Ovary (tissue), 9 donors: ENCODE measurements around the gene WASF3. TPM values are rescaled to one million over a fixed set of nuclear protein-coding genes. Genes with fewer than 3 reads are reported as not detected.

ENCODE experiments used
- DNase-seq, 5 donors: peaks; one replicate each; pipeline ENCODE4 v3.0.0-alpha.2; 2019 to 2020
- H3K27ac ChIP-seq, 2 donors: fragments of 200-600 bp; one replicate each; pipeline versions ENCODE4 v1.5.1 to v1.8.0; 2019 to 2022
- H3K27me3 ChIP-seq: fragments of 200-600 bp; one replicate; pipeline ENCODE4 v1.8.0; 2022
- H3K36me3 ChIP-seq: fragments of 200-600 bp; sonication (generic); one replicate; pipeline ENCODE4 v1.5.1; 2019
- H3K4me1 ChIP-seq: one replicate; pipeline ENCODE4 v1.8.1; 2013; ENCODE audit warnings: mild to moderate bottlenecking, moderate library complexity; ENCODE audit not compliant: insufficient read depth
- H3K4me3 ChIP-seq: fragments of 200-600 bp; sonication (generic); one replicate; pipeline ENCODE4 v1.5.1; 2017
- H3K9me3 ChIP-seq, 2 donors: fragments of 200-600 bp in 1 of 2; sonication (generic) in 1 of 2; one replicate each; pipeline versions ENCODE4 v1.5.1 to v1.8.1; 2013 to 2019; ENCODE audit warnings: mild to moderate bottlenecking in 1 of 2, moderate library complexity in 1 of 2
- EP300 ChIP-seq: sonication (generic); formaldehyde crosslinking; IDR thresholded peaks from one replicate; pipeline ENCODE4 v1.6.1; 2017; ENCODE audit warnings: antibody characterized with exemption
- POLR2A ChIP-seq: fragments of 450-650 bp; IDR thresholded peaks from one replicate; pipeline ENCODE4 v1.6.1; 2017; ENCODE audit warnings: antibody characterized with exemption, mild to moderate bottlenecking, moderate library complexity
- WGBS, 3 donors: extraction: QIAGEN DNeasy Blood & Tissue Kit in 1 of 3; methylation state at CpG; one replicate each; pipeline versions ENCODE4 v1.1.5 to v1.1.7; 2013 to 2017; 5-methylcytosine and 5-hydroxymethylcytosine counted together
- intact Hi-C, 4 donors: fragments of 100-400 bp; cut with DNase I; formaldehyde crosslinking; loops; one replicate each; pipeline versions ENCODE4 v1.11.0 to v1.15.1; 2022 to 2023
- polyA plus RNA-seq, 2 donors: library from polyadenylated mRNA; stranded (reverse); fragments of 200-250 nt in 1 of 2; fragments of 350-450 nt in 1 of 2; fragmentation: Illumina TruSeq in 1 of 2; extraction: RNeasy Lipid Tissue Mini Kit (QIAGEN cat#74804) in 1 of 2; gene quantifications; one replicate each; pipeline ENCODE4 v1.2.3, GENCODE V29; 2013 to 2014
- total RNA-seq, 7 donors: library from RNA; depleted of rRNA in 2 of 7; stranded (reverse); fragments of >200 nt in 2 of 7; fragmentation: NEBNext Ultra II Directional in 3 of 7; extraction: Animal tissue kit (Norgen Biotek cat#: 25700) in 3 of 7; gene quantifications; one replicate each; pipeline versions ENCODE4 v1.1.0 to v1.2.4, GENCODE V29; 2016 to 2023
- TF ChIP-seq, protein P1 (sequence below), 3 donors: fragments of 450-650 bp in 2 of 3; fragments of 200-600 bp in 1 of 3; IDR thresholded peaks; one replicate each; pipeline versions ENCODE4 v1.5.1 to v1.8.0; 2016 to 2022; ENCODE audit warnings: antibody characterized with exemption in 3 of 3, mild to moderate bottlenecking in 1 of 3
- donor health status: DM: no; HTN: no; CAD: no; lungs with moderate emphysema.
- donor health status: DM: no; HTN: no; CAD: no.
- donor health status: Bipolar disorder and iron deficiency.
- donor health status: DM: yes; HTN: yes; CAD: no.
- donor health status: DM: no; HTN: no; CAD: no.
- donor health status: DM: yes; HTN: yes; CAD: no.

WASF3 gene
- total and polyA plus RNA-seq, 9 donors: 11.5 to 37.1 (median 33.7) TPM

DNA sequence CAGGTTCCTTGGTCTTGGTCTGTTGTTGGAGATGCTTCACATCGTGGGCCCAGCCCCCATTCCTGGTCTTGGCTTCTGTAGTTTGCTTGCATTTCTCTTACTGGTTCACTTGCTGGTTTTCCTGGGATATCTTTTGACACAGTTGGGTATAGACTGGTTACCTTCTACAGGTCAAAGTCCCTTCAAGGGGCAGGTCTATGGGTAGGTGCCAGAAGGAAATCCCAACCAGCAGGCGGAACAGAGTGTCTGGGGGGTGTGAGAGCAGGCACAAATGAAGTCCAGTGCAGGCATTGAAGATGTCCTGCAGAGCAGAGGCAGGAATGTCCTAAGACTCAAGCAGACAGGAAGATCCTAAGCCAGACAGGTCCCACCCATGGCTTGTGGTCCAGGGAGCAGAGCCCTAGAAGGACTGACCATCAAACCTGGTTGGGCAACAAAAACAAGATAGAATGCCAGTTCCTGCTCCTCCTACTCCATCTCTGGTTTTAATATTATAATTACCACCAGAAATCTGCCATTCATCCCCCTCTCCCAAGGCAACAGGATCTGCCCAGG lies 17.7 kb upstream of the WASF3 start:
- intact Hi-C loops: loop anchor here in 1 of 4 donors (10.0 kb wide), 1 partner anchor 115 kb away; no protein-coding TSS in a partner anchor
- Histone ChIP-seq H3K9me3 (no peaks in the 10 kb centered on the region), H3K27ac (no peak overlapping the region), H3K4me1 (no peaks in the 10 kb centered on the region), H3K36me3 (no peaks in the 10 kb centered on the region), H3K4me3 (no peak overlapping the region), H3K27me3 (no peaks in the 10 kb centered on the region)
- DNase-seq: no peak
- 86 to 88% (median 87%) methylated on average over 2 of the region's 2 CpGs for WGBS, 3 donors
- TF ChIP-seq EP300 (no peak), POLR2A (no peak)
- TF ChIP-seq, protein P1, sequence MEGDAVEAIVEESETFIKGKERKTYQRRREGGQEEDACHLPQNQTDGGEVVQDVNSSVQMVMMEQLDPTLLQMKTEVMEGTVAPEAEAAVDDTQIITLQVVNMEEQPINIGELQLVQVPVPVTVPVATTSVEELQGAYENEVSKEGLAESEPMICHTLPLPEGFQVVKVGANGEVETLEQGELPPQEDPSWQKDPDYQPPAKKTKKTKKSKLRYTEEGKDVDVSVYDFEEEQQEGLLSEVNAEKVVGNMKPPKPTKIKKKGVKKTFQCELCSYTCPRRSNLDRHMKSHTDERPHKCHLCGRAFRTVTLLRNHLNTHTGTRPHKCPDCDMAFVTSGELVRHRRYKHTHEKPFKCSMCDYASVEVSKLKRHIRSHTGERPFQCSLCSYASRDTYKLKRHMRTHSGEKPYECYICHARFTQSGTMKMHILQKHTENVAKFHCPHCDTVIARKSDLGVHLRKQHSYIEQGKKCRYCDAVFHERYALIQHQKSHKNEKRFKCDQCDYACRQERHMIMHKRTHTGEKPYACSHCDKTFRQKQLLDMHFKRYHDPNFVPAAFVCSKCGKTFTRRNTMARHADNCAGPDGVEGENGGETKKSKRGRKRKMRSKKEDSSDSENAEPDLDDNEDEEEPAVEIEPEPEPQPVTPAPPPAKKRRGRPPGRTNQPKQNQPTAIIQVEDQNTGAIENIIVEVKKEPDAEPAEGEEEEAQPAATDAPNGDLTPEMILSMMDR (IDR thresholded peaks at IDR 0.05): no peak

DNA sequence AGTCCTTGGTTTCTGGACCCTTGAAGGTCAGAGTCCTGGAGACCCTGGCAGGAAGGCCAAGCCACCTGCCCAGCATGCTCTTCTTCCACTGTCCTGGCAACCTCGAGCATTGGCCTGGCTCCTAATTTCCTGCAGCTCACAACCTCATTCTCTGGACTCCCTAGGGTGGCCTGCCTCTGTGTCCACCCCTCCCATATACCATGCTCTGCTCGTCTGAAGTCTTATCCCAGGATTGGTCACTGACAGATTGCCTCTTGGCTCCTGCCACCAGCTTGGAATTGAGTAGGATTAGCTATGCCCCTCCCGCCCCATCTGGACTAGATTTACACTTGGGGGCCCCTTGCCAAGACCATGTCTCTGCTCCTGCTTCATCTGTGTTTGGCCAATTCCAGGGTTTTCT lies 17.1 kb upstream of the WASF3 start:
- H3K27ac ChIP-seq: no peak overlapping the region
- TF ChIP-seq EP300 (no peak), POLR2A (no peak)
- TF ChIP-seq, protein P1 (IDR thresholded peaks at IDR 0.05): no peak
- no peaks in the 10 kb centered on the region for H3K27me3 ChIP-seq
- H3K9me3 ChIP-seq: no peaks in the 10 kb centered on the region
- H3K4me3 ChIP-seq: no peak overlapping the region
- intact Hi-C loops: no loop called here
- no peaks in the 10 kb centered on the region for H3K36me3 ChIP-seq
- DNase-seq: no peak
- WGBS, 3 donors: 19 to 31% (median 30%) methylated on average over 3 of the region's 3 CpGs
- no peaks in the 10 kb centered on the region for H3K4me1 ChIP-seq

DNA sequence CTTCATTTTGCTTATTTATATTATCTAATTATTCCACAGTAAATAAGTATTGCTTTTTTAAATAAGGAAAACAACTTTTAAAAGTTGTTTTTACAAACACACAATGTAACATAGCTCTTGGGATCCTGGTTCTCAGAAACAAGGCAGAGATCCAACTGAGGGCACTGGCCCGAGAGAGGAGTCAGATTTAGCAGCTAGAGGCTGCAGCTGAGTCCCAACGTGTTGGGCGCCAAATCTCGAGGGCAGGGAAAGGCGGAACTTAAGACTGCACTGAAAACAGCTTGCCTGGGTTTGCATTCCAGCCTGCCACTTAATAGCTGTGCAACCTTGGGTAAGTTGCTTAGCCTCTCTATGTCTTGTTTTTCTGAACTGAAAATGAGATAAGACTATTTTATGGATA lies 16.4 kb upstream of the WASF3 start:
- WGBS, 3 donors: 15 to 51% (median 28%) methylated on average over 5 of the region's 5 CpGs
- H3K4me3 ChIP-seq: no peak overlapping the region
- H3K27me3 ChIP-seq: no peaks in the 10 kb centered on the region
- H3K4me1 ChIP-seq: no peaks in the 10 kb centered on the region
- intact Hi-C loops: no loop called here
- no peaks in the 10 kb centered on the region for H3K36me3 ChIP-seq
- no peak for DNase-seq
- H3K27ac ChIP-seq: no peak overlapping the region
- no peaks in the 10 kb centered on the region for H3K9me3 ChIP-seq
- TF ChIP-seq, protein P1 (IDR thresholded peaks at IDR 0.05): no peak
- TF ChIP-seq POLR2A (no peak), EP300 (no peak)

DNA sequence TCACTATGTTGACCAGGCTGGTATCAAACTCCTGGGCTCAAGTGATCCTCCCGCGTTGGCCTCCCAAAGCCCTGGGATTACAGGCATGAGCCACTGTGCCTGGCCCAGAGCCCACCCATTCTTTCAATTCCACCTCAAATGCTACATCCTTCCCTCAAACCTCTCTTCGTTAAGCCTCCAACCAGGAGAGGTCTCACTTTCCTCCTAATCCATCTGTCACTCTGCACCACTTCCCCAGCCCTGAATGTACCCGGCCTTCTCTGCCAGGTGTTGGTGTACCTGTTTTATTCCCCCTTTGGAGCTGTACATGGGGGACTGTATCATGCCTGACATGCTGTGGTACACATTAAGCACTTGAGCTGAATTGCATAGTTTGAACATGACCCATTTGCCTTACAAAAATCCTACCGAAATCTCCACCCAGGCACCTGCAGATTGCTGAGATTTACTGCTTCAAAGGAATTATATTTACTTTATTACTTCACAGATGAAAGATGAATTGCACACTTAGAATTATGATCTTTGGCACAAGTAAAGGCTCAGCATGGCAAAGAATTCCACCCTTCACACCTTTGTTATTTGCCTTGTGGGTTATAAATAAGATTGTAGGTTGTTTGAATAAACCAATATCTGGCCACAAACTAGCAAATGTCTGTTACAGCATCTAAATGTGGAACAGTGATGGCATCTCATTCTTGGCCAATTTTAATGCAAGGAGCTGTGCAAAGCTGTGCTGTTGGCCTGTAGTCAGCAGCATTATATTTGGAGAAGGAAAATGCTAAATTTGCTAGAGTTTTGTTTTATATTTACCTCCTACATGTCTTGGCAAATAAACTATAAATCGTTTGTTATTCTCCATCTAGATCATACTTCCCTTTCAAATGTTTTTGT lies 15.6 kb upstream of the WASF3 start:
- Histone ChIP-seq H3K27ac (no peak overlapping the region), H3K27me3 (no peaks in the 10 kb centered on the region), H3K4me1 (no peaks in the 10 kb centered on the region), H3K36me3 (no peaks in the 10 kb centered on the region), H3K9me3 (no peaks in the 10 kb centered on the region), H3K4me3 (no peak overlapping the region)
- TF ChIP-seq POLR2A: no peak
- TF ChIP-seq EP300: no peak
- TF ChIP-seq, protein P1 (IDR thresholded peaks at IDR 0.05): no peak
- DNase-seq: no peak
- WGBS, 3 donors: 62 to 67% (median 62%) methylated on average over 6 of the region's 6 CpGs
- intact Hi-C loops: no loop called here
